ENCODE measurements around the gene KPNB1.

GRCh38 chr17:47720196-47720595 lies 70.5 kb downstream of the KPNB1 start:
- TF ChIP-seq RAD21 (IDR thresholded peaks at IDR 0.05; ENCODE audit: low read depth) (no peak), REST (IDR thresholded peaks at IDR 0.05; ENCODE audit: low read depth) (no peak), YY1 (IDR thresholded peaks at IDR 0.05; ENCODE audit: low read depth) (no peak), EP300 (IDR thresholded peaks at IDR 0.05; ENCODE audit: borderline replicate concordance) (no peak), EGR1 (IDR thresholded peaks at IDR 0.05) (no peak), TAF1 (IDR thresholded peaks at IDR 0.05; ENCODE audit: low read depth) (no peak), ZBTB7A (IDR thresholded peaks at IDR 0.05; ENCODE audit: low read depth) (no peak), MAX (IDR thresholded peaks at IDR 0.05) (no peak), USF1 (IDR thresholded peaks at IDR 0.05) (no peak), CREB1 (IDR thresholded peaks at IDR 0.05; ENCODE audit: low read depth) (no peak), CEBPB (IDR thresholded peaks at IDR 0.05) (no peak), FOXM1 (IDR thresholded peaks at IDR 0.05; ENCODE audit: borderline replicate concordance, low read depth) (no peak), NFIC (IDR thresholded peaks at IDR 0.05) (no peak), TCF12 (IDR thresholded peaks at IDR 0.05; ENCODE audit: low read depth) (no peak)

Data from Ishikawa (cell line).